K562 (cell line): ENCODE measurements around the gene RPS10. TPM values are rescaled to one million over a fixed set of nuclear protein-coding genes. Genes with fewer than 3 reads are reported as not detected.

ENCODE experiments used
- ATAC-seq: fragments of 200-7000 bp; cut with Tn5 transposase; 3 replicates; pipeline ENCODE4 v1.9.1; 2020; ENCODE audit warnings: moderate library complexity
- BruUV-seq: library from RNA; stranded (reverse); fragments of 400-500 nt; replicated peaks from 2 replicates; lab custom pipeline; 2021; lab: Mats Ljungman, UMichigan
- CTCF ChIA-PET: fragments of 300-600 bp; formaldehyde crosslinking; extraction: SDS; loops from one replicate; lab custom pipeline; 2021; ENCODE audit warnings: low intra/inter-chr PET ratio; lab: Yijun Ruan, JAX
- POLR2A ChIA-PET: fragments of 300-600, 350-650 bp; sonication (Branson Sonifier 250); formaldehyde crosslinking; extraction: SDS; loops from one replicate; lab custom pipeline; 2021; ENCODE audit warnings: antibody characterized with exemption, inconsistent platforms; lab: Yijun Ruan, JAX
- DNase-seq, 4 experiments: peaks; one replicate each; pipeline versions ENCODE4 v3.0.0 to v3.0.0-alpha.2; 2011 to 2018; ENCODE audit warnings: low spot score in 3 of 4, mixed read lengths in 3 of 4; ENCODE audit errors: extremely low read depth in 1 of 4
- FAIRE-seq: peaks from 2 replicates; lab custom pipeline; 2011; peaks lifted over from hg19 to GRCh38; lab: Jason Lieb, UNC
- H2AFZ ChIP-seq: 2 replicates; pipeline ENCODE4 v1.6.0; 2011; ENCODE audit warnings: low read depth, low read length, control low read depth, inconsistent platforms
- H3K27ac ChIP-seq: fragments of 200-600 bp; 3 replicates; pipeline ENCODE4 v1.8.0; 2011; ENCODE audit warnings: low read depth, mild to moderate bottlenecking, control low read depth, inconsistent platforms, low read length, moderate library complexity, mixed read lengths; ENCODE audit errors: extremely low read depth
- H3K27me3 ChIP-seq, 2 experiments: fragments of 300-600 bp in 1 of 2; 2 replicates in 1 of 2; 3 replicates in 1 of 2; pipeline versions ENCODE4 v1.6.0 to v1.8.0; 2011; ENCODE audit warnings: inconsistent platforms in 2 of 2, low read length in 2 of 2, mild to moderate bottlenecking in 1 of 2, mixed read lengths in 1 of 2, moderate library complexity in 1 of 2; ENCODE audit not compliant: control insufficient read depth in 2 of 2, insufficient read depth in 2 of 2
- H3K36me3 ChIP-seq: fragments of 300-600 bp; 3 replicates; pipeline ENCODE4 v1.8.0; 2011; ENCODE audit warnings: mild to moderate bottlenecking, low read length, inconsistent platforms; ENCODE audit not compliant: control insufficient read depth, insufficient read depth
- H3K4me1 ChIP-seq, 2 experiments: fragments of 200-600 bp in 1 of 2; replicated peaks in 1 of 2; 2 replicates in 1 of 2; 3 replicates in 1 of 2; pipeline versions ENCODE4 v1.5.1 to v1.8.0; 2011; ENCODE audit warnings: inconsistent platforms in 2 of 2, low read length in 2 of 2, mild to moderate bottlenecking in 1 of 2, mixed read lengths in 1 of 2, moderate library complexity in 1 of 2; ENCODE audit not compliant: control insufficient read depth in 2 of 2, insufficient read depth in 2 of 2
- H3K4me2 ChIP-seq: 2 replicates; pipeline ENCODE4 v1.6.1; 2011; ENCODE audit warnings: low read length, control low read depth, inconsistent platforms, mixed read lengths; ENCODE audit not compliant: insufficient read depth
- H3K4me3 ChIP-seq: fragments of 200-600 bp; sonication (generic), shearing (Covaris generic); 2 replicates; pipeline ENCODE4 v1.5.1; 2016; ENCODE audit warnings: control low read depth, inconsistent platforms
- H3K79me2 ChIP-seq: fragments of 200-600 bp; 3 replicates; pipeline ENCODE4 v1.8.0; 2011; ENCODE audit warnings: low read length, inconsistent platforms; ENCODE audit not compliant: control insufficient read depth, insufficient read depth
- H3K9ac ChIP-seq, 2 experiments: 2 replicates each; pipeline versions ENCODE4 v1.6.0 to v1.6.1; 2011; ENCODE audit warnings: low read depth in 2 of 2, low read length in 2 of 2, control low read depth in 1 of 2, inconsistent platforms in 1 of 2, mild to moderate bottlenecking in 1 of 2, mixed read lengths in 1 of 2; ENCODE audit not compliant: insufficient read depth in 1 of 2
- H3K9me1 ChIP-seq: one replicate; pipeline ENCODE4 v1.6.0; 2011; ENCODE audit warnings: inconsistent platforms, mild to moderate bottlenecking, low read length, moderate library complexity; ENCODE audit not compliant: control insufficient read depth, insufficient read depth
- H3K9me3 ChIP-seq: replicated peaks from 2 replicates; pipeline ENCODE4 v1.5.1; 2011; ENCODE audit warnings: low read depth, low read length, inconsistent platforms; ENCODE audit not compliant: control insufficient read depth, insufficient read depth
- H4K20me1 ChIP-seq: replicated peaks from 2 replicates; pipeline ENCODE4 v1.6.1; 2011; ENCODE audit warnings: low read length, inconsistent platforms, mixed read lengths; ENCODE audit not compliant: control insufficient read depth, insufficient read depth
- ARID4B ChIP-seq: sonication (generic); formaldehyde crosslinking; IDR thresholded peaks from 2 replicates; pipeline ENCODE4 v1.8.0; 2022; ENCODE audit warnings: mild to moderate bottlenecking, missing genetic modification reagents
- DEAF1 ChIP-seq: fragments of 450-650 bp; formaldehyde crosslinking; IDR thresholded peaks from 2 replicates; pipeline ENCODE4 v1.4.0; 2020; ENCODE audit warnings: mild to moderate bottlenecking, moderate library complexity
- EP400 ChIP-seq: fragments of 450-650 bp; IDR thresholded peaks from 2 replicates; pipeline ENCODE4 v1.6.1; 2017; ENCODE audit warnings: antibody characterized with exemption, mild to moderate bottlenecking, moderate library complexity
- KDM1A ChIP-seq, 2 experiments: fragments of 450-650 bp; IDR thresholded peaks; 2 replicates each; pipeline ENCODE4 v1.6.1; 2016; ENCODE audit warnings: mild to moderate bottlenecking in 2 of 2
- KLF10 ChIP-seq: fragments of 250-450 bp; sonication (Bioruptor Pico); IDR thresholded peaks from 2 replicates; pipeline ENCODE4 v1.6.1; 2021; ENCODE audit warnings: matching md5 sums
- RHOXF2B ChIP-seq: fragments of 250-450 bp; sonication (Bioruptor Pico); conservative IDR thresholded peaks from 2 replicates; pipeline ENCODE4 v1.5.1; 2021
- SMC3 ChIP-seq: conservative IDR thresholded peaks from 2 replicates; pipeline ENCODE4 v1.6.1; 2011; ENCODE audit warnings: low read depth, low read length, improper control_type of control experiment; ENCODE audit not compliant: insufficient read depth
- USF2 ChIP-seq: sonication (generic); formaldehyde crosslinking; IDR thresholded peaks from 2 replicates; pipeline ENCODE4 v1.5.0; 2020; ENCODE audit warnings: missing genetic modification reagents
- XRCC5 ChIP-seq: fragments of 200-400 bp; formaldehyde crosslinking; IDR thresholded peaks from 2 replicates; pipeline ENCODE4 v1.6.1; 2017; ENCODE audit warnings: low read depth, mild to moderate bottlenecking, low read length
- WGBS: fragments of 100-300 bp; shearing (Covaris generic); methylation state at CpG from one replicate; pipeline ENCODE4 v1.1.6; 2016; ENCODE audit warnings: low coverage, mixed read lengths; ENCODE audit not compliant: insufficient coverage; ENCODE audit errors: missing lambda C conversion rate; 5-methylcytosine and 5-hydroxymethylcytosine counted together
- in situ Hi-C: fragments of 300-500 bp; cut with MboI; formaldehyde crosslinking; loops from 4 replicates; pipeline ENCODE4 v1.15.0; 2018; ENCODE audit warnings: inconsistent platforms, mixed read lengths
- intact Hi-C: fragments of 100-400 bp; cut with micrococcal nuclease; formaldehyde crosslinking; loops from 2 replicates; pipeline ENCODE4 v1.14.2; 2022
- polyA plus RNA-seq, 8 experiments: library from polyadenylated mRNA; depleted of rRNA in 4 of 8; stranded (reverse) in 5 of 8; unstranded in 3 of 8; fragments of >200 nt; fragmentation: Nextera tagmentation in 2 of 8; fragmentation: Illumina TruSeq in 1 of 8; extraction: Ambion mirVana in 2 of 8; extraction: Trizol in 1 of 8; gene quantifications; 2 replicates each; pipeline versions ENCODE4 v1.2.1 to v1.2.3, GENCODE V29; 2011 to 2014; ENCODE audit warnings: inconsistent platforms in 1 of 8, missing spikeins in 1 of 8
- total RNA-seq, 7 experiments: library from RNA; depleted of rRNA in 6 of 7; stranded (reverse); fragments of >200 nt in 6 of 7; fragmentation: Illumina TruSeq in 2 of 7; extraction: Trizol in 2 of 7; gene quantifications; 2 replicates each; pipeline versions ENCODE4 v1.2.1 to v1.2.3, GENCODE V29; 2011 to 2021; ENCODE audit warnings: low replicate concordance in 1 of 7

The RPS10 gene
- total and polyA plus RNA-seq, 9 of the 15 experiments (the other 6 are each of a cell fraction or from before 2014, with no cell fraction given), result 2,680 to 5,251 (median 3,876) TPM

GRCh38 chr6:34414999-34415858 lies 10.6 kb downstream of the RPS10 start:
- WGBS, result 71% methylated on average over 11 of the region's 11 CpGs
- no peaks in the 10 kb centered on the region for H3K9me3 ChIP-seq
- DNase-seq (peak; percentile 50 to 82 (median 63)), FAIRE-seq (peak; percentile 76), ATAC-seq (peak; percentile 85)
- no peaks in the 10 kb centered on the region for H3K27me3 ChIP-seq
- POLR2A ChIA-PET, result interaction anchor here (0.7 to 4.9 kb wide), 24 partner anchors 9 to 675 kb away, joined by 3 to 67 read pairs (median 5); partner anchors contain the start of genes HMGA1, NUDT3, RPS10 and SMIM29
- in situ Hi-C loops, result loop anchor here (5.0 kb wide), 2 partner anchors 168 to 248 kb away; partner anchors contain the start of gene SMIM29
- peaks cover 5% of the 10 kb centered on the region for H3K79me2 ChIP-seq
- H3K4me3 ChIP-seq, result no peak overlapping the region
- intact Hi-C loops, result loop anchor here (1.0 to 2.0 kb wide), 3 partner anchors 166 to 250 kb away; partner anchors contain the start of gene SMIM29
- H3K27ac ChIP-seq, result no peak overlapping the region; the same call in 2 of the 3 replicates
- H3K4me2 ChIP-seq, result no peak overlapping the region
- no peak overlapping the region for H3K9ac ChIP-seq
- H4K20me1 ChIP-seq, result peaks cover 20% of the 10 kb centered on the region
- no peaks in the 10 kb centered on the region for H3K9me1 ChIP-seq
- H2AFZ ChIP-seq, result no peak overlapping the region
- no TSS peak for BruUV-seq
- no peaks in the 10 kb centered on the region for H3K4me1 ChIP-seq
- H3K36me3 ChIP-seq, result peaks cover 62% of the 10 kb centered on the region
- CTCF ChIA-PET, result interaction anchor here (0.6 to 3.3 kb wide), 7 partner anchors 9 to 252 kb away, joined by 3 to 27 read pairs (median 4); partner anchors contain the start of genes NUDT3 and SMIM29
- TF ChIP-seq EP400 (peak; percentile 39), DEAF1 (CRISPR knock-in tag) (peak; percentile 92), KDM1A (IDR thresholded peaks at IDR 0.05) (0 out of 4 replicates have a peak, but pooled peaks of 1 of the 2 experiments have one; percentile 21), USF2 (no peak), SMC3 (peak; percentile 72), XRCC5 (no peak), RHOXF2B (CRISPR knock-in tag) (no peak), KLF10 (no peak), ARID4B (CRISPR knock-in tag) (no peak)
